Endometrial microvascular endothelial cells (primary cell): ENCODE data around the gene SPRR4. TPM values are rescaled to one million over a fixed set of nuclear protein-coding genes. Genes with fewer than 3 reads are reported as not detected.

Experiments
- in situ Hi-C: cut with HindIII; loops from 2 replicates; pipeline ENCODE4 v1.10.0; 2017; ENCODE audit warnings: low sequenced_read_pairs, low pct_unique_long_range_greater_than_20kb; ENCODE audit errors: inconsistent ontology term
- total RNA-seq: library from RNA; depleted of rRNA; stranded (reverse); fragments of >200 nt; gene quantifications from one replicate; pipeline ENCODE4 v1.2.3, GENCODE V29; 2015; ENCODE audit errors: inconsistent ontology term

Gene SPRR4
- total RNA-seq, result not detected

GRCh38 chr1:152970495-152970894, at the start of gene SPRR4:
Gene SPRR4, plus strand, starts transcription at chr1:152970648. Its CDS starts 1,243 bp downstream, at chr1:152971891.
- in situ Hi-C loops, result no loop called here

GRCh38 chr1:152924191-152924590, 46.3 kb upstream of the SPRR4 start:
- in situ Hi-C loops, result no loop called here

GRCh38 chr1:152926091-152926490, 44.4 kb upstream of the SPRR4 start:
- in situ Hi-C loops, result no loop called here

GRCh38 chr1:152928671-152929070, 41.8 kb upstream of the SPRR4 start:
- in situ Hi-C loops, result no loop called here

GRCh38 chr1:152932170-152932811, 38.2 kb upstream of the SPRR4 start:
- in situ Hi-C loops, result no loop called here

GRCh38 chr1:152933196-152933595, 37.3 kb upstream of the SPRR4 start:
- in situ Hi-C loops, result no loop called here

GRCh38 chr1:152940614-152941013, 29.8 kb upstream of the SPRR4 start:
- in situ Hi-C loops, result no loop called here

- in situ Hi-C loops, result no loop called here
Observed at GRCh38 chr1:152941037-152941711, 29.3 kb upstream of the SPRR4 start.

- in situ Hi-C loops, result no loop called here
Observed at GRCh38 chr1:152942161-152942560, 28.3 kb upstream of the SPRR4 start.

- in situ Hi-C loops, result no loop called here
Observed at GRCh38 chr1:152946248-152946647, 24.2 kb upstream of the SPRR4 start.

- in situ Hi-C loops, result no loop called here
Observed at GRCh38 chr1:152946651-152947256, 23.7 kb upstream of the SPRR4 start, which contains the start of gene SPRR5. Gene SPRR5, plus strand, starts transcription at chr1:152947206. Its CDS starts 1,349 bp downstream, at chr1:152948555.

GRCh38 chr1:152951711-152952110, 18.7 kb upstream of the SPRR4 start:
- in situ Hi-C loops, result no loop called here

GRCh38 chr1:152953761-152954160, 16.7 kb upstream of the SPRR4 start:
- in situ Hi-C loops, result no loop called here

- in situ Hi-C loops, result no loop called here
Observed at GRCh38 chr1:152954436-152954835, 16.0 kb upstream of the SPRR4 start.

GRCh38 chr1:152957561-152957960, 12.9 kb upstream of the SPRR4 start:
- in situ Hi-C loops, result no loop called here

- in situ Hi-C loops, result no loop called here
Observed at GRCh38 chr1:152959273-152959672, 11.2 kb upstream of the SPRR4 start.

GRCh38 chr1:152959801-152960451, 10.5 kb upstream of the SPRR4 start:
- in situ Hi-C loops, result no loop called here

GRCh38 chr1:152960452-152961044, 9.9 kb upstream of the SPRR4 start:
- in situ Hi-C loops, result no loop called here

GRCh38 chr1:152961226-152961891, 9.1 kb upstream of the SPRR4 start:
- in situ Hi-C loops, result no loop called here
